ENCODE data around the gene CAPZB.

CAPZB gene

GRCh38 chr1:19426294-19427086 is 58.8 kb downstream of the CAPZB start:
- peaks cover 10% of the 10 kb centered on the region for H3K4me1 ChIP-seq (ENCODE audit: insufficient read depth, low read length)
- H3K9me3 ChIP-seq (ENCODE audit: control insufficient read depth, insufficient read depth, low read length), result no peaks in the 10 kb centered on the region
- H3K36me3 ChIP-seq (ENCODE audit: insufficient read depth, low read length), result no peaks in the 10 kb centered on the region; the same call in 1 of the 2 replicates
- no peak overlapping the region for H3K9ac ChIP-seq (ENCODE audit: low read depth, low read length)

GRCh38 chr1:19425646-19426239 is 59.6 kb downstream of the CAPZB start:
- H3K36me3 ChIP-seq (ENCODE audit: insufficient read depth, low read length), result no peaks in the 10 kb centered on the region; the same call in 1 of the 2 replicates
- H3K9me3 ChIP-seq (ENCODE audit: control insufficient read depth, insufficient read depth, low read length), result no peaks in the 10 kb centered on the region
- H3K9ac ChIP-seq (ENCODE audit: low read depth, low read length), result no peak overlapping the region
- peaks cover 10% of the 10 kb centered on the region for H3K4me1 ChIP-seq (ENCODE audit: insufficient read depth, low read length)

- H3K9ac ChIP-seq (ENCODE audit: low read depth, low read length), result no peak overlapping the region
- H3K9me3 ChIP-seq (ENCODE audit: control insufficient read depth, insufficient read depth, low read length), result no peaks in the 10 kb centered on the region
- peaks cover 2% of the 10 kb centered on the region; the same call in 1 of the 2 replicates for H3K36me3 ChIP-seq (ENCODE audit: insufficient read depth, low read length)
- peaks cover 5% of the 10 kb centered on the region; the same call in 1 of the 2 replicates for H3K4me1 ChIP-seq (ENCODE audit: insufficient read depth, low read length)
These were observed 60.4 kb downstream of the CAPZB start for GRCh38 chr1:19424651-19425570.

GRCh38 chr1:19423130-19423529 is 62.2 kb downstream of the CAPZB start:
- Histone ChIP-seq H3K4me1 (ENCODE audit: insufficient read depth, low read length) (no peaks in the 10 kb centered on the region), H3K36me3 (ENCODE audit: insufficient read depth, low read length) (peaks cover 10% of the 10 kb centered on the region), H3K9me3 (ENCODE audit: control insufficient read depth, insufficient read depth, low read length) (no peaks in the 10 kb centered on the region), H3K9ac (ENCODE audit: low read depth, low read length) (no peak overlapping the region)

GRCh38 chr1:19421365-19421764 is 64.0 kb downstream of the CAPZB start:
- no peak overlapping the region for H3K9ac ChIP-seq (ENCODE audit: low read depth, low read length)
- no peaks in the 10 kb centered on the region for H3K4me1 ChIP-seq (ENCODE audit: insufficient read depth, low read length)
- H3K9me3 ChIP-seq (ENCODE audit: control insufficient read depth, insufficient read depth, low read length), result no peaks in the 10 kb centered on the region
- peaks cover 10% of the 10 kb centered on the region for H3K36me3 ChIP-seq (ENCODE audit: insufficient read depth, low read length)

DNA sequence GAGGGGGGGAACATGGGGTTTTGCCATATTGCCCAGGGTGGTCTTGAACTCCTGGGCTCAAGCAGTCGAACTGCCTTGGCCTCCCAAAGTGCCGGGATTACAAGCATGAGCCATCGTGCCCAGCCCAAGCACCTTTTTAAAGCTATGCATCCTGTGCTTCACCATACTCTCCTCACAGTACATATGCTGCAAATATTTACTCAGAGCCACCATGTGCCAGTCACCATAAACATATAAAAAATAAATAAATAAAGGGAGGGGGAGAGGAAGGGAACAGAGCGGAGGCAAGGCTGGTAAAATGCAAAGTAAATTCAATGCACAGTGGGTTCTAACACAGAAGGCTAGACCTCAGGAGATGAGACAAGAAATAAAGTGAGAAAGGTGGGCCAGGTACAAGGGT is 64.7 kb downstream of the CAPZB start:
- no peak overlapping the region for H3K9ac ChIP-seq (ENCODE audit: low read depth, low read length)

DNA sequence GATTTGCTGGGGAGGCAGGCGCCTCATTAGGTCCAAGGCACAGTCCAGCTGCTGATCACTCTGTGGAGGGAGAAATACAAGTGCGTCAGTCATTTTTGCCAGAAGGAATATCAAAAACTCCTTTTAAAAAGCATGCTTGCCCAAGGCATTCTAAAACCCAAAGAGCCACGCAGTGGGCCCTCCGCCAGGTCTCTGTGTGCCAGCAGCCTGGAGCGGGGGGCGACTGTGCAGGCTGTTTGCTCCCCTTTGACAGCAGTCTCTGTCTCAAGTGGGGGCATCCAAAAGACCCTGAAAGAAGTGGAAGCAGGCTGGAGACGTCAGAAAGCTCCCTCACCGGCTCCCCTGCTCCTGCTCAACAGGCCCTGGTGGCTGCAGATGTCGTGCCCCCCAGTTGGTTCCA is 65.6 kb downstream of the CAPZB start:
- Histone ChIP-seq H3K9ac (ENCODE audit: low read depth, low read length) (no peak overlapping the region), H3K9me3 (ENCODE audit: control insufficient read depth, insufficient read depth, low read length) (no peaks in the 10 kb centered on the region), H3K4me1 (ENCODE audit: insufficient read depth, low read length) (no peaks in the 10 kb centered on the region), H3K36me3 (ENCODE audit: insufficient read depth, low read length) (peaks cover 10% of the 10 kb centered on the region)

More for the DNA sequence above, 64.7 kb downstream of the CAPZB start:
- Histone ChIP-seq H3K4me1 (ENCODE audit: insufficient read depth, low read length) (no peaks in the 10 kb centered on the region), H3K9me3 (ENCODE audit: control insufficient read depth, insufficient read depth, low read length) (no peaks in the 10 kb centered on the region), H3K36me3 (ENCODE audit: insufficient read depth, low read length) (peaks cover 10% of the 10 kb centered on the region)

- Histone ChIP-seq H3K4me1 (ENCODE audit: insufficient read depth, low read length) (no peaks in the 10 kb centered on the region), H3K9ac (ENCODE audit: low read depth, low read length) (no peak overlapping the region), H3K36me3 (ENCODE audit: insufficient read depth, low read length) (peaks cover 10% of the 10 kb centered on the region), H3K9me3 (ENCODE audit: control insufficient read depth, insufficient read depth, low read length) (no peaks in the 10 kb centered on the region)
These were observed 66.8 kb downstream of the CAPZB start for GRCh38 chr1:19418503-19418971.

DNA sequence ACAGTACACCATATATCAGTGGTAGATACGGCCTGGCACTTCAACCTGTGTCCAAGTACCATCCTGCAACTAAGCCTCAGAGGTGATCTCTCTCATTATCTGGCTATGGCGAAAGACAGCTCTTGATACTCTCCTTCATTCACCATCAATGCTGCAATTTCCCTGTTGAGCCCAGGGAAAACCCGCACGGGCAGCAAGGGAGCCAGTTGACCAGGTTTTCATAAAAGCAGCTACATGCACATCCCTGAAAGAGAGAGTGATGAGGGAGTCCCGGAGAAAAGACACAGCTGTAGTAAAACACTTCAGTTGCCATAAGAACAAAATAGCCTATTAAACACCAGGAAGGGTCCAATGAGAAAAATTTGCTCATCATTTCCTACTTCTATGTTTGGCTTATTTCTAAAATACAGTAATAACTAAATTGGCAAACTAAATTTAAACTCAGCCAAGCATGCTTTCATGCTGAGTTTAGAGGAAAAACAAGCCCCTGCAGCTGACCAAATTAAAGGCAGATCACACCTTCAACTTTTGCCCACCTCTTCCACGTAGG is 68.3 kb downstream of the CAPZB start:
- Histone ChIP-seq H3K9ac (ENCODE audit: low read depth, low read length) (no peak overlapping the region), H3K9me3 (ENCODE audit: control insufficient read depth, insufficient read depth, low read length) (no peaks in the 10 kb centered on the region), H3K36me3 (ENCODE audit: insufficient read depth, low read length) (peaks cover 10% of the 10 kb centered on the region), H3K4me1 (ENCODE audit: insufficient read depth, low read length) (no peaks in the 10 kb centered on the region)

GRCh38 chr1:19416145-19416544 is 69.2 kb downstream of the CAPZB start:
- Histone ChIP-seq H3K36me3 (ENCODE audit: insufficient read depth, low read length) (peaks cover 10% of the 10 kb centered on the region), H3K9ac (ENCODE audit: low read depth, low read length) (no peak overlapping the region), H3K4me1 (ENCODE audit: insufficient read depth, low read length) (no peaks in the 10 kb centered on the region), H3K9me3 (ENCODE audit: control insufficient read depth, insufficient read depth, low read length) (no peaks in the 10 kb centered on the region)

- peaks cover 7% of the 10 kb centered on the region for H3K36me3 ChIP-seq (ENCODE audit: insufficient read depth, low read length)
- H3K4me1 ChIP-seq (ENCODE audit: insufficient read depth, low read length), result no peaks in the 10 kb centered on the region
- H3K9ac ChIP-seq (ENCODE audit: low read depth, low read length), result no peak overlapping the region
- H3K9me3 ChIP-seq (ENCODE audit: control insufficient read depth, insufficient read depth, low read length), result no peaks in the 10 kb centered on the region
These were observed 70.7 kb downstream of the CAPZB start for GRCh38 chr1:19414515-19415121.

- Histone ChIP-seq H3K36me3 (ENCODE audit: insufficient read depth, low read length) (peaks cover under 1% of the 10 kb centered on the region), H3K9ac (ENCODE audit: low read depth, low read length) (no peak overlapping the region), H3K9me3 (ENCODE audit: control insufficient read depth, insufficient read depth, low read length) (no peaks in the 10 kb centered on the region), H3K4me1 (ENCODE audit: insufficient read depth, low read length) (no peaks in the 10 kb centered on the region)
These were observed 71.3 kb downstream of the CAPZB start for GRCh38 chr1:19413999-19414398.

DNA sequence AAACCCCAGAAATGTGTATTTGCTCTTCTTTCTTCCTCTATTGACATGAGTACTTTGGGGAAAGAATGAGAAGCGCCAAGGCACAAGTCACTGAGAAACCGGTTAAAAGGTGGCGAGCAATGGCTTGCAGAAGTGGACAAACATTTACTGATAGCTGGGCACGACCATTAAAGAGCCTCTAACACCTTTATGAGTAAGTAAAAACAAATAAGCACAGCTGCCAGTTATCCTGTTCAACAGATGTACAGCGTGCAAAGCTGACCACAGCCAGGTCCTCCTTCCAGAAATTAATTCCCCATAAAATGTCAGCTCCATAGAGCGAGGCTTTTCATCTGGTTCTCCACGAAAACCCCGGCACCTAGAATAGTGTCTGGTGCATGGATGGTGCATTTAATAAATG is 72.7 kb downstream of the CAPZB start:
- Histone ChIP-seq H3K9me3 (ENCODE audit: control insufficient read depth, insufficient read depth, low read length) (no peaks in the 10 kb centered on the region), H3K36me3 (ENCODE audit: insufficient read depth, low read length) (no peaks in the 10 kb centered on the region; the same call in 1 of the 2 replicates), H3K9ac (ENCODE audit: low read depth, low read length) (no peak overlapping the region), H3K4me1 (ENCODE audit: insufficient read depth, low read length) (no peaks in the 10 kb centered on the region)

DNA sequence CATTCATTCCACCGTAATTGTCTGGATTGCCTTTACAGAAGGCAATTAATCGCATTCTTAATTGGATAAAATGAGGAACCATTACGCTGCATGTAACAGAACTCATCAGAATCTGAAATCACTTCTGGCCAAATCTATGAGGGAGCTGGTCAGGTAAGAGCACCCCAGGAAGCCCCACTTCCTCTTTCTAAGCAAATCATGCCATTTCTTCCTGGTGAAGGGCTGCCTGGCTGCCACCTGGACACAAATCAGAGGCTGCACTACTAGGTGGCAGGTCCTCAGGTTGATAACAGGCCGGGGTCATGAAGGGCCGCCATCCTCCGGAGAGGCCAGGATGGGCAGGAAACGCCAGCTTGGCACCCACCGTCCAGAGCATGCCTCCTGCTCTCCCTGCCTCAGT is 73.7 kb downstream of the CAPZB start:
- Histone ChIP-seq H3K9me3 (ENCODE audit: control insufficient read depth, insufficient read depth, low read length) (no peaks in the 10 kb centered on the region), H3K4me1 (ENCODE audit: insufficient read depth, low read length) (no peaks in the 10 kb centered on the region), H3K36me3 (ENCODE audit: insufficient read depth, low read length) (no peaks in the 10 kb centered on the region; the same call in 1 of the 2 replicates), H3K9ac (ENCODE audit: low read depth, low read length) (no peak overlapping the region)

Data from ES-I3 (cell line).